ENCODE data around the gene HTR3E.
"Not testable (repeated sequence)": the region's sequence is repeated elsewhere in the genome, so short reads cannot be mapped to it uniquely, and the experiment has no call there.

Gene HTR3E, protein sequence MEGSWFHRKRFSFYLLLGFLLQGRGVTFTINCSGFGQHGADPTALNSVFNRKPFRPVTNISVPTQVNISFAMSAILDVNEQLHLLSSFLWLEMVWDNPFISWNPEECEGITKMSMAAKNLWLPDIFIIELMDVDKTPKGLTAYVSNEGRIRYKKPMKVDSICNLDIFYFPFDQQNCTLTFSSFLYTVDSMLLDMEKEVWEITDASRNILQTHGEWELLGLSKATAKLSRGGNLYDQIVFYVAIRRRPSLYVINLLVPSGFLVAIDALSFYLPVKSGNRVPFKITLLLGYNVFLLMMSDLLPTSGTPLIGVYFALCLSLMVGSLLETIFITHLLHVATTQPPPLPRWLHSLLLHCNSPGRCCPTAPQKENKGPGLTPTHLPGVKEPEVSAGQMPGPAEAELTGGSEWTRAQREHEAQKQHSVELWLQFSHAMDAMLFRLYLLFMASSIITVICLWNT

DNA sequence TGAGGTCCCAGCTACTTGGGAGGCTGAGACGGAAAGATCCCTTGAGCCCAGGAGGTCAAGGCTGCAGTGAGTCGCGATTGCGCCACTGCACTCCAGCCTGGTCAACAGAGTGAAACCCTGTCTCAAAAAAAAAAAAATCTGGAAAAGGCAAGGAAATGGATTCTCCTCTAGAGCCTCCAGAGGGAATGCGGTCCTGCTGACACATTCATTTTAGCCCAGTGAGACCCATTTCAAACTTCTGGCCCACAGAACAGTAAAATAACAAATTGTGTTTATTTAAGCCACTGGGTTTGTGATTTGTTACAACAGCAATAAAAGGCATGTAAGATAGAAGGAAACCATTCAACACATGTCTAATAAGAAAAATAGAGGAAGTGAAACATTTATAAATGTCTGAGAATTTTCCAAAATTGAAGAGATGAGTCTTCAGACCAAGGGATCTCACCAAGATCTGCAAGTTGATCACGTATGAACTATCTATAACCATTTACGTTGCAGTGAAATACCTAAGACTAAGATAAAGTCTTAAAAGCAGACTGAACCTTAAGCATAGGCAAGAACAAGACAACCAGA lies at the start of gene HTR3E:
Gene HTR3E (plus strand): TSS at position 254 of the 573 bp plus-strand sequence. CDS start 466 bp downstream, outside the sequence.
- no peak for DNase-seq

DNA sequence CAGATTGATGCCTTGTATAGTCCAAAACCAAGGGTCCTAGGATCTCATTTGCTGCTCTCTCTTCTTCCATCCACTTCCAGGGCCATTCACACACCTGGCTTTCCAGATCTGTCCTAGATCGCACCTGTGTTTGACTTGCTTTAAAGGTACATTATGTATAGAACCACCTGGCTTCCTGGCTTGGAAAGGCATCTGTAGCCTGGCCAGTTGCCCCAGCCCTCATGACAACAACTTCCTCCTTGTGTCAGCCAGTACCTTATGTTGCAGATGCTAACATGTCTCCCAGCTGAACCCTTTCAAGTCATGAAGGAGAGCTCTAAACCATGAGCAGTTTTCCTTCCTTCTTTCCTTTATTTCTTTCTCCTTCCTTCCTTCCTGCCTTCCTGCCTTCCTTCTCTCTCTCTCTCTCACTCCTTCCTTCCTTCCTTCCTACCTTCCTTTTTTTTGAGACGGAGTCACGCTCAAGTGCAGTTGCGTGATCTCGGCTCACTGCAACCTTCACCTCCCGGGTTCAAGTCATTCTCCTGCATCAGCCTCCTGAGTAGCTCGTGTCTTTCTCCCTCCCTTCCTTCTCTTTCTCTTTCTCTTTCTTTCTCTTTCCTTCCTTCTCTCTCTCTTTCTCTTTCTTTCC lies 46.5 kb upstream of the HTR3E start:
- DNase-seq = no peak

DNA sequence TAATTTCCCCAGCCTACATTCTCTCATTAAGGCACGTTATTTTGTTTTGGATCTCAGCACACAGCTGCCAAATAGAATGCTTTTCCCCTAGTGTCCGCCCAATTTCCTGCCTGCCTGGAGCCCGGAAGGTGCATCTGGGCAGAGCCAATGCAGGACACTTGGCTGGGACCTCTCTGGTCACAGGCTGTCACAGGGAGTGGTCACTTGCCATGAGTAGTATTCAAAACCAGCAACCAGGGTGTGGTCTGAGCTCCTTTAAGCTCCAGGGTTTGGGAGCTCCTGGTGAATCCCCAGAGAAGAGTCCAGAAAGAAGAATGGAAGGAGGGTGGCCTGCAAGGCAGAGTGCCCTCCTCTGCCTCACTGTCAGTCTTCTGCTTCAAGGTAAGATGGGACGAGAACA lies 44.1 kb upstream of the HTR3E start, which contains the start of gene HTR3C:
Gene HTR3C (plus strand): TSS at position 281 of the 400 bp plus-strand sequence. CDS start 34 bp downstream, at position 315.
- DNase-seq = no peak

DNA sequence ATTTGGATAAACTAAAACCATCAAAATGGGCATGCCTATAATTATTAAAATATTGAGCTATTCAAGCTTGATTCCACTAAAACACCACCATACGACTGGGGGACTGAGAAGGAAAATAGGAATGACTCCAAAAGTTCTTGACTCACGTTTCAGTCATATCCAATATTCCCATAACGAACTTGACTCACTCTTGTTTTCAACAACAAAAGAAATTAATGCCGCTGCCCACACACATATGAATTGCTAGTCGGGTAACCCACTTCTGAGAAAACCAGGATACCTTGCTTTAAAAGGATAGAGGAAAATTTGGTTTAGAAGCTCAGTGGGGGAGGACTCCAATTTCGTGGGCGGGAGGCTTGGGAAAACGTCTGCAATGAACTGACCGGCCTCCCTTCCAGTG lies 38.8 kb upstream of the HTR3E start:
- DNase-seq = no peak

DNA sequence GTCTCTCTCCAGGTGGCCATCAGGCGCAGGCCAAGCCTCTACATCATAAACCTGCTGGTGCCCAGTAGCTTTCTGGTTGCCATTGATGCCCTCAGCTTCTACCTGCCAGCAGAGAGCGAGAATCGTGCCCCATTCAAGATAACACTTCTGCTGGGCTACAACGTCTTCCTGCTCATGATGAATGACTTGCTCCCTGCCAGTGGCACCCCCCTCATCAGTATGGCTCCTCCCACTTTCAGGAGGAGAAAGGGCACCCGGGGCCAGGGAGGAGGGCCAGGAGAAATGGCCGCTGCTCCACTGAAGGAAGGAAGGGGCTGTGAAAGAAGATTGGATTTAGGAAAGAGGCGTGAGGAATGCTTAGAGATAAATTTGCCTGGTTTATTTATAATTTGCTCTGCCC lies 37.4 kb upstream of the HTR3E start:
- no peak for DNase-seq

DNA sequence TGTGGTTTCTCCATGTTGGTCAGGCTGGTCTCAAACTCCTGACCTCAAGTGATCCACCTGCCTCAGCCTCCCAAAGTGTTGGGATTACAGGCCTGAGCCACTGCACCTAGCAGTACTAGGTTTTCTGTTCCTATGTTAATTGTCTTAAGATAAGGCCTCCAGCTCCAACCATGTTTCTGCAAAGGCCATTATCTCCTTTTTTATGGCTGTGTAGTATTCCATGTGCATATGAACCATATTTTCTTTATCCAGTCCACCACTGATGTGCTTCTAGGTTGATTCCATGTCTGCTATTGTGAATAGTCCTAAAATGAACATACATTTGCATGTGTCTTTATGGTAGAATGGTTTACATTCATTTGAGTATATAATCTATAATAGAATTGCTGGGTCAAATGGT lies 34.2 kb upstream of the HTR3E start:
- no peak for DNase-seq

DNA sequence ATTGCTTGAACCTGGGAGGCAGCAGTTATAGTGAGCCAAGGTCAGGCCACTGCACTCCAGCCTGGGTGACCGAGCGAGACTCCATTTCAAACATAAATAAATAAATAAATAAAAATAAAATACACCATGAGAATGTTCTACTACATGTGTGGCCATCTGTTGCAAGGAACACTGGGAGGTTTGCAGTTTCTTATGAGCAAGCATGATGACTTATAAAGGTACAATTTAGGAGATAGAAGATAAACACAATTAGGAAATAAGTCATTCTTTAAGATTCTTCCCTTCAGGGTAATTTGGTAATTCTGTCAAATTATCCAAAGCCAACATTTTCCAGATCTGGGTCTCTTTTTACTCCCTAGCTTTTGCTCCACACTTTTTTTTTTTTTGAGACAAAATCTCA lies 30.7 kb upstream of the HTR3E start:
- no peak for DNase-seq

DNA sequence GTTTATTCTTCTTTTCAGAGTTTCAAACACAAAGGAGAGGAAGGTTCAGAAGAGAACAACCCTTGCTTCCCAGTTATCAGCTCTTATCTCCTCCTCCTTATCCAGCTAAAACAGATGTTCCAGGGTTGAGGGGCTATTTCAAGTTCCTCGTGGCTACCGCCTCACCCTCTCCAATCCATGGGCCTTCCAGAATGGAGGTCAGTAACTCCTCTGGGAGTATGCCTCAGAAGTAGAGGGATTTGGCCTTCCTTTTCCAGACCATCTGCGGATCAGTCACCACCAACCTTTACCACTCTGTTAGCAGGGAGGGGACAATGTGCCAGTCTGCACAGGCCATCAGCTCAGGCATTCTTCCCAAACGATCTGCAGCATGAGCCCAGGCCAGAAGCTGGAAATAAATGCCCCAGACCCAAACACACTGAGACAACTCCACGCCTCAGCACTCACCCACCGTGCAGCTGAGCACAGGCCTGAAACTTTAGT lies 29.2 kb upstream of the HTR3E start:
- no peak for DNase-seq

DNA sequence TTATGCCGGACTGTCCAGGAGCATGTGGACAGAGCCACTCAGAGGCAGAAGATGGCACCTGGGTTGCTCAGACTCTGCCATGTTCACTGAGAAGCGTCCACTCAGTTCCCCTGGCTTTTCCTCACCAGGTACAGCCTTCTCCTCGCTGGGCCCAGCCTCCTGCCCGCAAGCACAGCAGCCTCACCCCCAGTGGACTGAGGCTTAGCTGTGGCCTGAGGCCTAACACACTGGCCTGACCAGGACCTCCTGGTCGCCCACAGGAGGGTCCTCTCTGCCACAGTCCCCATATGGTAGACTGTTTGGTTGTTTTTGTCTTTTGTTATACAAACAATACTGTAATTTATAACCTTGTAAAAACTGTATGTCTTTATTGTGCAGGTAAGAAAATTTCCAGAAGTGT lies 28.5 kb upstream of the HTR3E start:
- DNase-seq = no peak

DNA sequence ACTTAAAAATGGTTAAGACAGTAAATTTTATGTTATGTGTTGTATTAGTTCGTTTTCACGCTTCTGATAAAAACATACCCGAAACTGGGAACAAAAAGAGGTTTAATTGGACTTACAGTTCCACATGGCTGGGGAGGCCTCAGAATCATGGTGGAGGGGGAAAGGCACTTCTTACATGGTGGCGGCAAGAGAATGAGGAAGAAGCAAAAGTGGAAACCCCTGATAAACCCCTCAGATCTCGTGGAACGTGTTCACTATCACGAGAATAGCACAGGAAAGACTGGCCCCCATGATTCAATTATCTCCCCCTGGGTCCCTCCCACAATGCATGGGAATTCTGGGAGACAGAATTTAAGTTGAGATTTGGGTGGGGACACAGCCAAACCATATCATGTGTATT lies 25.7 kb upstream of the HTR3E start:
- DNase-seq = not testable (repeated sequence)

DNA sequence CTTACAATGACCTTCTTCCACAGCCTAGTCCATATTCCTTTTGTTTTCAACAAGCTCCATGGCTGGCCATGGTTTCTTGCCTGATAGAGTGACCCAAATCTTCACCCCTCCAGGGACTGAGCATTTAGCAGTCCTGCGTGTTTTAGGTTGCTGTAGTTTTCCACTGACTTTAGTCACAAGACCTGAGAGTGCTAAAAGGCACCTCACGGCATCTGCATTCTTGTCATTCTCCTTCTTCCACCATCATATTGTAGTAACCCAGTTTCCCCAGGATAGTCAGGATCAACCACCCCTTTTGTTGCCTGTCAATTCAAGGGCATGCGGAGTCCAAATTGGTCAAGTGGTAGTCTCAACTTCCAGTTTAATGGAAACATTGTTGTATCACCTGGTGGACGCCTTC lies 23.2 kb upstream of the HTR3E start:
- no peak for DNase-seq

DNA sequence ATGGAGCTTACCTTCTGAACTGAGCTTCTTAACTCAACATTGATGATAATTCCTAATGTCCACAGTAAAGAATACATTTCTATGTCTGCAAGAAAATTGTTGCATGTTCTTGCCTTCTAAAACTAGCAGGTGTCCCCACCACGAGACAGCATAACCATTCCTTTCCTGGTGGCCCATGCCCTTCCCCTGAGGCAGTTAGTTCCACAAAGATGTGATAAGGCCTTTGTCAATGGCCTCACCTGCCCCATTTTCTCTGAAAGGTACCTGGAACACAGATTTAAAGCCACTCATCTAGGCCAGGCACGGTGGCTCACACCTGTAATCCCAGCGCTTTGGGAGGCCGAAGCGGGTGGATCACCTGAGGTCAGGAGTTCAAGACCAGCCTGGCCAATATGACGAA lies 21.0 kb upstream of the HTR3E start:
- DNase-seq = no peak

DNA sequence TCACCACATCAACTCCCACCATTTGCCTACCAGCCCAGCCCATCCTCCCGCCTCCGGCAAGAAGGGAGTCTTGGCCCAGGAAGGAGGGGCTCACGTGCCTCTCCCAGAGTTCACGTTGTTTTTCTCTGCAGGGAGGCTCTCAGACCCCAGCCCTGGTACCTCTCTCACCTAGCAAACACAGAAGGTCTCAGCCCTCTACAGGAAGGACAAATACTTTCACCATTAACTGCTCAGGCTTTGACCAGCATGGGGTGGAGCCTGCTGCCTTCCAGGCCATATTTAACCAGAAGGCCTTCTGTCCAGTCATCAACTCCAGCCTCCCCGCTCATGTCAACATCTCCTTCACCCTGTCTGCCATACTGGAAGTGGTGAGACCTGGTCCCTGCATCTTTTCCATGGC lies 19.0 kb upstream of the HTR3E start:
- DNase-seq = no peak

DNA sequence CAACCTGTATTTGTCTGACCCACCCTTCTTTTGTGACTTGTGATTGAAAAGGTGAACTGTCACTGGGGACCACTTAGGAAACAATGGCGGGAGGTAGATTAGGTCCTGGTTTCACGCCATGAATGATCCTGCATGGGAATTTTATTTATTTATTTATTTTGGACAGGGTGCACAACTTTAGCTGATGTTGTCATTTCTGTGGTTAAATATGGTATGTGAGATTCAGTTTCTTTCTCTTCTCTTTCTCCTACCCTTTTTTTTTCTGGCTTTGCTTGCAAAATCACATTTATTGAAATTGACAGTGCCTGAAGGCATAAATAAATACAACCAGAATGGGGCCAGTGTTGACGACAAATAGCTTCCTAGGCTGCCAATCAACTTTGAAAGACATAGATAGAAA lies 18.0 kb upstream of the HTR3E start:
- no peak for DNase-seq

DNA sequence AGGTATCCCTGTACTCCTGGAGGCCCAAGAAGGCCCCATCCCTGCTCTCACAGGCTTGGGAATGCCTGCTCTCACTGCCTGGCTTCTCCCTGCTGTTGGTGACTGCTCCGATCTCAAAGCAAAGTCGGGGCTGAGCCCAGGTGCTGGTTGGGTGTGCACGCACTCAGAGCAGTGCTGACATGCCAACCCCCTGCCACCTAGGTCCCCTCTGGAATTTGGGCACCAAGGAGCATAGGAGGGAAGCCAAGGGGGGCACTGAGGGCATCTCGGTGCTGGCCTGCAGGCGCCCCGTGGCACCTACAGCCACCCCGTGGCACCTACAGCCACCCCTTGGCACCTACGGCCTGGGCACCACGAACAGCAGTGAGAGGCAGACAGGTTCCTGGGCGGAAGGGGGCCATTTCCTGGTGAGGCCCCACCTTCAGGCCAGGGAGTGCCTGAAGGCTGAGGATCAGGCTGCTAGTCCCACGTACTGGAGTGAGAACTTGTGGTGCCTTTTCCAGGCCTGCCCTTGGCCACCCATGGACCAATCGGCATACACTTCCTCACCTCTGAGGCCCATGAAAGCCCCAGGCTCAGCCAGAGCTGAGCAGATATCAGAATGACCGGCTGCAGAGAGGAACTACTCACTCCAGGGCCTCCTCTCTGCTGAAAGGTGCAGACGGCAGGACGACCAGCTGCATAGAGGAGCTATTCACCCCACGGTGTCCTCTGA lies 15.6 kb upstream of the HTR3E start:
- no peak for DNase-seq

DNA sequence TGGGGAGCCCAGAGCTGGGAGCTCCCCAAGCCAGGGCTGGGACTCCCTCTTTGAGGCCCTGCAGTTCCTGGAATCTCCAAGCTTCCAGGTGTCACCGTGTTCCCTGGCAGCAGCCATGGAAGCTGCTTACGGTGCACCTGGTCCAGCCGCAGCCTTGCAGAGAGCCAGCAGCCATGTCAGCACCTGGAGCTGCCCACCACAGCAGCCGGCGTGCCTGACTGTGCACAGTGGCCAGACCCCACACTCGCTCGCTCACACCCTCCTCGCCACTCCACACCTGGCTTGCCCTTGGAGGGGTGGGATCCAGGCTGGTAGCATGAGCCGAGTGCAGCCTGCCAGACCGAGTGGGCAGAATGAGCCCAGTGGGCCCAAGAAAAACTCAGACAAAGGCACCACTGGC lies 14.8 kb upstream of the HTR3E start:
- no peak for DNase-seq

DNA sequence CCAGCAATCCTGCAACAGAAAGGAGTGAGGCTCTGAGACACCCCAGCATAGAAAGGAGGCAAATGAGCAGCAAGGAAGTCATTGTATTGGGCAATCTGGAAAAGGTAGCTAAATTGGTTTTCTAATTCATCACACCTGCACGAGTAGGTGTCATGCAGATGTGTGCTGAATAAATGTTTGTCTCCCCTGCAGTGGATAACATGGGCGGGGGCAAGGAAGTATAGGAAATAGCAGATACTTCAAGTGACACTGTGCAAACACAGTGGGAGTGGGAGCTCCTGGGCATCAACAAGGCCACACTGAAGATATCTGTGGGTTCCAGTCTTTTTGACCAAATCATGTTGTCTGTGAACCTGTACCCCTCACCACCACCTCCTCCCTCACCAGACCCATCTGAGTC lies 14.4 kb upstream of the HTR3E start:
- no peak for DNase-seq

DNA sequence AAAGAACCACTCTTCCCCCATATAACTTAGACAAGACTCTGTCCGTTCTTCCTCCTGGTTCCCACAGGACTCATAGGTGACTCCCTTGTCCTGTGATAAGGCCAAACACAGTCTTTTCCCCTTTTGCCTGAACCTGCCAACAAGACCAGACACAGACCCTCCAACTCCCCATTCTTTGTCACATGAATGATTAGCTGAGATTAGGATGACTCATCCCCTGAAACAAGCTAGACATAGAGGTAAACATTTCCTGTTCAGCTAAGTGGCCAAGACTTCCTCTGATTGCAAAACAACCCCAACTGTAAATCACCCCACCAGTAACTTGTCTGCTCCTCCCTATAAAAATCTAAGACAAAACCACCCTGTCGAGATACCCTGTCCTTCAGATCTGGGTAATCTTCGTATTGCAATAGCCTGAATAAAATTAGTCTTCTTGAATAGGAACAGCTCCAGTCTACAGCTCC lies 11.4 kb upstream of the HTR3E start:
- no peak for DNase-seq

DNA sequence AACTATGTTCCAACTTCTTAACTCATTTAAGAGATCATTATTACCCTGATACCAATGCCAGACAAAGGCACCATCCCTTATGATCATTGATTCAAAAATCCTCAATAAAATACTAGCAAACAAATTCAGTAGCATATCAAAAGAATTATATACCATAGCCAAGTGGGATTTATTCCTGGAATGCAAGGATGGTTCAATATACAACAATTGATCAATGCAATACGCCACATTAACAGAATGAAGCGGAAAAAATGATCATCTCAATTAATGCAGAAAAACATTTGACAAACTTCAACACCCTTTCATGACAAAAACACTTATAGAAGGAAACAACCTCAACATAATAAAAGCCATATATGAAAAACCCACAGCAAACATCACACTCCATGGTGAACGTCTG lies 4.7 kb upstream of the HTR3E start:
- DNase-seq = no peak

DNA sequence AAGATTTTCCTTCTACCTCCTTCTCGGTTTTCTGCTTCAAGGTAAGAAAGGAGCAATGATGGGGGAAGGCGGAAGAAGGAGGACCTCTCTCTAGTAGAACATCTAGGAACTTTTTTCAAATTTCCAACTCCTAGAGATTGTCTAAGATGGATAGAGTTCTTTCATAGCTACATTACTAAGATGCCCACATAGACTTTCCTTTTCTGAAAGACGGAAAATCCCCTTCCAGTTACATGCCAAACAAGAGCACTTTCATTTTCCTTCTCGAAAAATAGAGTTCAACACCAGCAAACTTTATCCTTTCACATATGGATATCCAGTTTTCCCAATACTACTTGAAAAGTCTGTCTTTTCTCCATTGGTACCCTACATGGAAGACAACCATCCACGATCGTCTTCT lies 692 bp downstream of the HTR3E start:
- DNase-seq = no peak

DNA sequence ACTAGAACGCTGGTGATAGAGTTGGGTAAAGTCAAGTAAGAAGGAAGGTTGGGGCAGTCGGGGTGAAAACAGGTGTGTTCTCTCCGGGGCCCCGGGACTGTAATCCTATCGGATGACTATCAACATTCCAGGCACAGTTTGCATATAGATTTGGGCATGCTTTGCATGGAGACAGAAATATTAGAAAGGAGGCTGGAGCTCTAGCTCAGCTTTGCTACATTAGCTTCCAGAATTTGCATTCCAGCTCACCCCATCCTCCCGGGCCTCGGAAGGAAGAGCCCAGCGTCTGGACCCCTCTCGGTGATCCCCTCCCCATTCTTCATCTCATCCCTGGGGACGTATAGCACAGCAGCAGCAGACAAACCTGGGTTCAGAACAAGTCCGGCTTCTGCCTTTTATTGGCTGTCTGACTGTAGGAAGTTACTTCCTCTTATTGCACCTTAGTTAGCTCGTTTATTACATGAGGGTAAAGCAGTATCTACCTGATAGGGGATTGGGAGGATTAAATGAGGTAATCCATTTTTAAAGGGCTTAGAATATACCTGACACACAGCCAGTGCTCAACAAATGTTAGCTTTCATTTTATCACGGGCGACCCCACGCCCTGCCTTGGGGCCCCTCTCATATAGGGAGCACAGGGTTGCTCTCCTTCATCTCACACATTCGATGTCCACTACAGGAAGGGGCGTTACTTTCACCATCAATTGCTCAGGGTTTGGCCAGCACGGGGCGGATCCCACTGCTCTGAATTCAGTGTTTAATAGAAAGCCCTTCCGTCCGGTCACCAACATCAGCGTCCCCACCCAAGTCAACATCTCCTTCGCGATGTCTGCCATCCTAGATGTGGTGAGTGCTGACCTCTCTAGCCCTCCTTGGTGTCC lies 3.2 kb downstream of the HTR3E start:
- no peak for DNase-seq

DNA sequence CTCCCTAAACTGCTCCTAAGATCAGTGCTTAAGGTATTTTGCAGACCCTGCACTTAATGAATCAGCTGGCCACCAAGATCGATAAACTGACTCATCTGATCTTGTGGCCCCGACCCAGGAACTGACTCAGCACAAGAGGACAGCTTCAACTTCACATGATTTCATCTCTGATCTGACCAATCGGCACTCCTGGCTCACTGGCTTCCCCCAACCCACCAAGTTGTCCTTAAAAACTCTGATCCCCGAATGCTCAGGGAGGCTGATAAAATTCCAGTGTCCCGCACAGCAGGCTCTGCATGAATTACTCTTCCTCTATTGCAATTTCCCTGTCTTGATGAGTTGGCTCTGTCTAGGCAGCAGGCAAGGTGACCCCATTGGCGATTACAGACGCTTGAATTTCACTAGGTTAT lies 13.5 kb downstream of the HTR3E start:
- DNase-seq = no peak
